Measurements from ENCODE around the gene RXRB.

Gene RXRB

DNA sequence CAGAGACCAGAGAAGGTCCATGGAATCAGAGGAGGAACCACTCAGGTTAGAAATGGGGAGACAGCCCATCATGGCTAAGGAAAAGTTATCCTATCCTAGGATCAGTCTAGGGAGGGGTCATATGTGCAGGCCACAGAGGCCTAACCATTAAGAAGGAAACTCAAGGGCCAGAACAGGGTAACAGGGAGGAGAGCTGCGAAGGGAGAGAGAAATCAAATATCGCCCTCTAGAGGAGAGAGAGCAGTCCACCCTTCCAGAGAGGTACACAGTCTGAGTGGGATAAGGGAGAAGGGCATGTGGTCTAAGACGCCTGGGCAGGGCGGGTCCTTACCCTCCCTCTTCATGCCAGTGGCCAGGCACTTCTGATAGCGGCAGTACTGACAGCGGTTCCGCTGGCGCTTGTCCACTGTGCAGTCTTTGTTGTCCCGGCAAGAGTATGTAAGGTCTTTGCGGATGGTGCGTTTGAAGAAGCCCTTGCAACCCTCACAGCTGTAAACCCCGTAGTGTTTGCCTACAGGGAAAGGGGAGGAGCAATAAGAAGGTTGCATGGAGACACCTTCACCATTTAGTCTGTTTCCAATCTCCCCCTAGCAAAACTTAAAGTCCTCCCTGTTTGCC, 2.9 kb downstream of the RXRB start:
- DNase-seq (ENCODE audit: low spot score) = peak; percentile 84

DNA sequence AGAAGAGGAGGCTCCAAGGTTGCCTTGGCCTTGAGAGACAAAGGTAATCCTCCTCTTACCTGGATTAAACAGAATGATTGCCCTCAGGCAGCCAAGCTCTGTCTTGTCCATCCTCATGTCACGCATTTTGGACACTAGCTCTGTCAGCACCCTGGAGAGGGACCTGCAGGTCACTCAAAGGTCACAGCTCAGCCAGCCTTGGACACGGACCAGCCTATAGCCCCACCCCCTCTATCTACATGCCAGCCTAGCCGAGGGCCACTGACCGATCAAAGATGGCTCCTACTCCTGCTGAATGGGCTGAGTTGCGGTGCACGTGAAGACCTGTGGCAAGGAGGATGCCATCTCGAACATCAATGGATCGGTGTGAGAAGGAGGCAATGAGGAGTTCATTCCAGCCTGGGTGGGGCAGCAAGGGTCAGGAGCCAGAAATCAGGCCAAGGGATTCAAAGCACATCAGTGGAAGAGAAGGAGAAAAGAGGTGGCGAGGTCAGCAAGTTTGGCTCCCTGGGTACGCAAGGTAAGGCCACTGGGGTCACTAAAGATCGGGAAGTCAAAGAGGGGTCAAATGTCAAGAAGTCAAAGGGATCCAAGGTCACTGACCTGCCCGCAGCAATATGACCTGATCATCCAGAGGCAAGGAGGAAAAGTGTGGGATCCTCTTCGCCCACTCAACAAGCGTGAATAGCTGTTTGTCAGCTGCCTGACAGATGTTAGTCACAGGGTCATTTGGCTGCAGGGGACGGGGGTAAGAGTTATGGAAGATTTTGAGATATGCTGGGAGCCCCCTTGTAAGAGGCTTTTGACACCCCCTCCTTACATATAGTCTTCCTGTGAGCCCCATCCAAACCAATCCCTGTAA, 4.9 kb downstream of the RXRB start:
- no peak for DNase-seq (ENCODE audit: low spot score)

DNA sequence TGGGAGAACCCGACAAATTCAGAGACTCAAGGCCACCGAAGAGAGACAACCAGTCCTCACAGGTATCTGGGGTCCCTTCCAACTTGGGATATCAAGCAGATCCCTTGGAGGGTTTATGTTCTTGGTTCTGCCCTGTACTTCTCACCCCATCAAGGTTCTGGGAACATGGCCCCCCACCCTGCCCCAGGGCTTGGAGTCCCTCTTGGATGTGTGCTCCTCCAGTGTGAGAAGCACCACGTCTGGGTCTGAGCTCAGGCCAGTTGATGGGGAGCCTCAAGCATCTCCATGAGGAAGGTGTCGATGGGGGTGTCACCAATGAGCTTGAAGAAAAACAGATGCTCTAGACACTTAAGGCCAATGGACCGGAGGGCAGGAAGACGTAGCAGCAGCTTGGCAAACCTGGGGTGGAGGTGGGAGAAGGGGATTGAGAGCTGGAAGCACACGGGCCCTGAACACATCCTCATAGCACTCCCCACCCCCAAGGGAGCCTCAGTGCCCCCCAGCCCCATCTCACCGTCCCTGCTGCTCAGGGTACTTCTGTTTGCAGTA, 6.0 kb downstream of the RXRB start:
- DNase-seq (ENCODE audit: low spot score) = no peak

DNA sequence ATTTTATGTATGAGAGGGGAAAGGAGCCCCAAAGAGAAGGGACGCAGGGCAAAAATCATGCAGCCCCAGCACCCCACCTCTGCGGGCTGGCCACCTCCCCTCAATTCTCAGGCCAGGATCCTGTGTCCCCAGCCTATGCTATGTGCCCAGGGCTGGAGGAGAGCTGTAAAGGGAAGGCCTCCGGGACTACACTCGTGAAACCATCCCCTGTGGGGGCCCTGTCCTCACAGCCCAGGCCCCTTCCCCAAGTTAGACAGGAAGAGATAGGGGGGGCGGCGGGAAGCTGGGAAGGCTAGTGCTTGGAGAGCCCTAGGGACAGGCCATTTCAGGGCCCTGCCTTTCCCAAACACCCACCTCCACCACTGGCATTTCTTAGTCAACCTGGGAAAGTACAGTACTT, 6.8 kb downstream of the RXRB start:
- DNase-seq (ENCODE audit: low spot score) = no peak

DNA sequence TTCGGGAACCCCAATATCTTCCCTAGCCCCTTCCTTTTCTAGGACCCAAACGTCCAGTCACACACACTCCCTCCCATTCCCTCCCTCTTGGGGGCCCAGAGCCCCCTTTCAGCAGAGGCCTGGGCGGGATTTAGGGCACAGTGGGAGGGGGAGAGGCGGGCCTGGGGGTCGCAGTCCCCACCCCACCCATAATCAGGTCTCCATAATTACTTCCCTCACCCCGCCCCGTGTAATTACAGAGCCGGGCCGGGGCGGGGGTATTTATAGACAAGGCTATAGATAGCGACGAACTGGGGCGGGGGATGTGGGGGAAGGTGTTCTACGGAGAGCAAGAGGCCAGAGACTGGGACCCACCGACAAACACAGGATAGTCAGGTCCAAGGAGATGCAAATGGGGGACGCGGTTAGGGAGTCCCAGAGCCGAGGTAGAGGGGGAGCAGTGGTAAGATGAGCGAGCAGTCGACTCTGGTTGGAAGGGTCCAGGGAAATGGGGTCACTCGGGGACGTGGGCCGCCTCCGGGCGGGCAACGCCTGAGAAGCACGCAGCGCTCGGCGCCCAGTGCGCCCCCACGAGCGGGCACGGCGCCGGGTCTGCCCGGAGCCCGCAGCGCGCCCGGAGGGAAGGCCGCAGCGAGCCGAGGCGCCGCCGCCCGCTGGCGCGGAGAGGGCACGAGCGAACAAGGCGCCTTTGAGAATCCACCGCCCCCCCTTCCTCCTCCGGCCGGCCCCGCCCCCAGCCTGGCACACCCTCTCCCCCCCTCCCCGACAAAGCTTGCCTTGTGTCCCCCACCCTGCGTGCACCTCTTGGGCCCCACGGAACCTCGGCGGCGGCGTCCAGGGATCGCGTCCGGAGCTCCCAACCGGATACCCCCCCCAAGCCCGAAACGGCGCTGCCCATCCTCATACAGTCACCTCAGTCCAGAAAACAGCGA, 7.5 kb downstream of the RXRB start:
- no peak for DNase-seq (ENCODE audit: low spot score)

DNA sequence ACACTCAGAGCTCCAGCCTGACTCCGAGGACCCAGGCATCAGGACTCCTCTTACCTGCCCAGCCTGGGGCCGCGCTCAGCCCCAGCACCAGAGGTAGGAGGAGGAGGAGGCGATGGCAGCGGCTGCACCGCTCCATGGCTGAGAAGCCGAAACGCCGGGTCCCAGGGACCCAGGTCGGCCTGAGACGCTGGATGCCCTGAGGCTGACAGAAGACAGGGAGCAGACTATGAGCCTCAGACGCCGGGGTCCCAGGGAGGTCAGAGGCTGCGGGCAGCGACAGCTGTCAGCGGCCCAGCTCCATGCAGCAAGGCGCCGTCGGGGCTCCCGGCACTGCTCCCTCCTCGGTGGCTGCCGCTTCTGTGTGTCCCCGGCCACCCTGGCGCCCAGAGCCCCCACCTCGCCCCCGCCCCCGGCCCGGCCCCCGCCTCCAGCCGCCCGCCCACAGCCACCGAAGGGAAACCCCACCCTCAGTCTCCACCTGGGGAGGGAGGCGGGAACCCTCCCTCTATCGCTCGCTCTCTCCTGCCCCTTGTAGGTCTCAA, 8.3 kb downstream of the RXRB start, which contains the start of gene COL11A2:
COL11A2 (minus strand) TSS at position 363 of the 542 bp plus-strand sequence; CDS start at position 136, 227 bp downstream.
- DNase-seq (ENCODE audit: low spot score) = no peak

DNA sequence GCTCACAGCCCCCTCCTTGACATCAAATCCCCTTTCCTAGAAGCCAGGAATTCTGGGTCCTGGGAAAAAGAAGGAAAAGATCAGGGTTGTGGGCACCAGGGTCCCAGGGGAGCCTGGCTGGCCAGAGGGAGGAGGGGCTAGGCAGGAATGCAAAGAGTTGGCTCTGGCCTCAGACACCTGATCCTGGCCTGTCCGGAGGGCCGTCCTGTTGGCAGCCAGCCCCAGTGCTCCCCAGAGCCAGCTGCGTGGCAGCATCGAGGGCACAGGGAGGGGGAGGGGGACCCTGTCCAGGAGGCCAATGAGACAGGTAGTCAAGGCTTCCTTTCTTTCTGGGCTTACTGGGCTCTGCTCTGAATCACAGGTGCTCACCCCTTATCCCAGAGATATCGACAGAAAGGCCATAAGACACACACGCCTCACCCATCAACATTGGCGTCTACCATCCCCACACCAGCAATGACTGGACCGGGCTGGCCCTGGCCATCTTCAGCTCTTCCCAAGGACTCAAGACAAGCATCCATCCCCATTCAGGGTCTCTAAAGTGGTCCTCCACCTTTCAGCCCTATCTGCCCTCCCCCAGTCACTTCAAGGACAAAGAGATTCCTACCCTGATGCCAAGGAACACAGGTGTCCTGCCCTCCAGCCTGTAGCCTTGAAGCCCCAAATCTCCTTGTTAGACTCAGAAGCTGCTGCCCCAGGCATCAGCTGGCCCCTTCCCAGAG, 8.9 kb downstream of the RXRB start:
- DNase-seq (ENCODE audit: low spot score) = no peak

DNA sequence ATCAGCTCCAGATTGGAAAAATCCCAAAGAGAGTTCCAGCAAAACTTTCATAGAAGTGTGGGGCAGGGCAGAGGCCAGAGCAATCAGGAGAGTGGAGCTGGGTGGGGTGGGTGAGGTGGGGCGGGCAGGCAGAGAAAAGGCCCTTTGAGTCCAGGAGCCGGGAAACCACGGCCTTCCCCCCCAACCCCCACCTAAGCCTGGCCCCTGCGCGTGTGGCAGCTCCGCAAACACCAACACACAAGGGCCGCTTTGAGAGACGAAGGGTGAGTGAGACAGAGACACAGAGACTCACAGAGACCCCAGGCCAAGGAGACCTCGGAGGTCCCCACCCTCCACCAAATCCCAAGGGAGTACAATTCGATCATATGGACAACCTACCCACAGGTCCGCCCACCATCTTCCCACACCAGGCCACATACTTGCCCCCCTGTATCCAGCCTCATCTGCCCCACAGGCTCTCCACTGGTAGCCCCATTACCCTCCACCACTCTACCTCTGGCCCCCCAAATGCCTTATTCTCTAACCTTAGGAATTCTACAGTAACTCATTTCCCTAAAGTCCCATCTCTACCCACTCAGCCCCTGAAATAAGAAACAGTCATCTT, 9.9 kb downstream of the RXRB start:
- no peak for DNase-seq (ENCODE audit: low spot score)

DNA sequence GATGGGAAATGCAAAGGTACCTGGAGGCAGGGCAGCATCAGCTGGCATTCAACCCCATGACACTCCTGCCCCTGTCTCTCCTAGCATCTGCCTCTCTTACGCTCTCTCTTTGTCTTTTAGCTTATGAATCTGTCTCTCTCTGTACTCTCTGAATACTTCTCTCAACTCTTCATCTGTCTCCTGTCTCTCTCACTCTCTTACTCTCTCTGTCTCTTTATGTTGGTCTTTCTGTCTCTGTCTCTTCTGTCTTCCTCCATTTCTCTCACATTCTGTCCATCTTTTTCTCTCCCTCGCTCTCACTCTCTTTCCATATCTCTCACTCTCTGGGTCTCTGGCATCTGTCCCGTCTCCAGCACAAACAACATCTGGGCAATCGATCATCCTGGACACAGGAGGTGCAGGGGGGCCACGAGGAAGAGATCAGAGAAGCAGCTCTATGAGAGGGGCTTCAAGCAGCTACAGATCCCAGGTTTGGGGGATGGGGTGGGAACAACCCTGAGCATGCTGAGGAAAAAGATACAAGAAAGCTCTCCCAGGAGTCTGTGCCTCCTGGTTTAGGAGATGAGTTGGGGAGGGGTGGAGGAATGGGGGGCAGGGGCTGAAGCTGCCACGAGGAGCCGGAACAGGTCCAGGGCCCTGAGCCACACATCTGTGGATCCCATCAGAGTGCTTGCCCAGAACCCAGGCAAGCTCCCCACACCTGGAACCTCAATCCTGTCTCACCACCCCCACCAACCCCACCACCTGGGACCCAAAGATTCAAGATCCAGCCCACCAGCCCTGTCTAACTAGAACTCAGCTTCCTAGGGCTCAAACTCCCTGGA, 10.6 kb downstream of the RXRB start:
- no peak for DNase-seq (ENCODE audit: low spot score)

DNA sequence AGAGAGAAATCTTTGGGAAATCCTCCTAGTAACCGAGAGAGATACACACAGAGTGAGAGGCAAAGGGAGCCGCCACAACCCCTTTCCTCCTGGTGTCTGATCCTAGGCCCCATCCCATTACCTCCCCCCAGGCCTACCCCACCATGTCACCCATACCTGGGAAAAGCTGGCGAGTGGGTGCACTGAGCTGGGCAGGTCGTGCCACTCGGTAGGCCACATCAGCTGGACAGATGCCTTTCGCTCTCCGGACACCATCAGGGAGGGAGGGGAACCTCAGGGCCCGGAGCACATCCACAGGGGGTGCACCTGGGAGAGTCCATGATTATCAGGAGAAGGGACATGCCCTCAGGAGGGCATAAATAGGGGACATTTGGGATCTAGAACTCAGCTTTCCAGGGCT, 11.3 kb downstream of the RXRB start:
- DNase-seq (ENCODE audit: low spot score) = no peak

DNA sequence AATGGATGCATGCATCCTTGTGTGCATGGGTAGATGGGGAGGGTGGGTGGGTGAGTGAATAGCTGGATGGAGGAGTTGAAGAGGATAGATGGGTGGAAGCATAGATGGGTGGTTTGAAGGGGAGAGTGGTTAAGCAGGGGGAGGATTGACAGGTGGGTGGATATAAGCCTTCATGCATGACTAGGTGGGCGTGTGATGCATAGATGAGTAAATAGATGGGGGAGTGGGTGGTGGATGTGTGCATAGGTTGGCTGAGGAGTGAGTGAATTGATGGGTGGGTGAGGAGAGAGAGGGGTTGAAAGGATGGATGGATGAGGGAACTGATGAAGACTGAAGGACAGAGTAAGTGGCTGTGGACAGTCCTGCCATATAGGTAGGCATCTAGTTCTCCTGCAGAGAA, 12.7 kb downstream of the RXRB start:
- no peak for DNase-seq (ENCODE audit: low spot score)

DNA sequence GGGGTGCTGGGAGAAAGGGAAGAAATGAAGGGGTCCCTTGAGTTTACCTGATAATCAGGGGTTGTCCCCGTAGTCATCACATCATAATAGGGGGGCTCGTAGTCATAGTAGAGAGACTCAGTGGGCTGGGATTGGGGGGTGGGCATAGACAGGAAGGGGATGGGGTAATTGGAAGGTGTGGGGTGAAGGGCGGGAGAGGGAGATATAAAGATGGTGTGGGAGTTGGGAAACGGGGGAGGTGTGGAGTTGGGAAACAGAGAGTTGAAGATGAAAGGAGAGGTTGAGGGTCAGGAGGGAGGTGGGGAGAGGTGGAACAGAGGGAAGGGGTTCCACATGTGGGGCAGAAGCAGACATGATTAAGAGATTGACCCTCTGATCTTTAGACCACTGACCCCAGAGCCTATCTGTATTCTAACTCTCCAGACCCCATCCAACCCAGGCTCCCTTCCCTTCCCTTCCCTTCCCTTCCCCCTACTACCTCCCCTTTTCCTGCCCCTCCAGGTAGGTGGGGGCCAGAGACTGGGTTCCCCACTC, 14.7 kb downstream of the RXRB start:
- DNase-seq (ENCODE audit: low spot score) = no peak

DNA sequence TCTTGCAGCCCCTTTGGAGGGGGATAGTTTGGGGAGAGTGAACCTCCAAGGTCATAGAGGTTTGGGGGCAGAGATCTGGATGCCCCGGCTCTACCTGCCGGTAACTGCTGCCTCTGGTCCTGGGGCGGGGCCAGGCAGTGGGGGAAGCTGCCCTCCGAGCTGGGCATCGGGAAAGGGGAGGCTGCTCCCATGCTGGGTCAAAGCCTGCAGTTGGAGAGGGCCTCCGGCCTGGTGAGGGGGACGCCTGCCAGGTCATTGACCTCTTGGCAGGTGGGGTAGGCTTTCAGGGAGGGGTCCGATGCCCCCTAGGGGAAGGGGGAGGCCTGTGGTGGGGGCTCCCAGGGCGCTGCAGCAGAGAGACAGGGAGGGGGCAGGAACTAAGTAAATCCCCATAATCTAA, 15.3 kb downstream of the RXRB start:
- no peak for DNase-seq (ENCODE audit: low spot score)

DNA sequence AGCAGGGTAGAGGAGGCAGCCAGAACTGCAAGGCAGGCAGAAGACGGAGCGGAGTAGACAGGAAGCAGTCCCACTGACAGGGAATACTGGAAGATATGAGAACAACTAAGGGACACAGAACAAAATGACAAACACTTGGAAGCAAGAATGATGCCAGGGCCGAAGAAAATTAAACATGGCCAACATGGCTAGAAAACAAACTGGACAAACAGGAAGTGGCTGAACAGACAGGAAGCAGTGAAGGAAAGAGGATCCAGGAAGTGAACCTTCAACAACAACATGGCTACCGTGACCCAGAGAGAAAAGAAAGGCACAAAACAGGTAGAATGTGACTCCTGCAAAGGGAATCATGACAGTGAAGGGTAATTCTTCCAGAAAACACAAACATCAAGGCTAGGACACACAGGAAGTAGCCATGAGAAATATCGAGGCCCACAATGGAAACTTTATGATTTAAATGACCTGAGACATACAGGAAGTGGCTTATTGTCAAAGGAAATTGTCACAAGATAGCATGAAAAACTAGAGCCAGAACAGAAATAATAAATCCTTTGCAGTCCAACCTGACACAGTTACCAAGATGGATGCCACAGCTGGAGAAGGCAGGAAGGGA, 17.3 kb downstream of the RXRB start:
- DNase-seq (ENCODE audit: low spot score) = no peak

DNA sequence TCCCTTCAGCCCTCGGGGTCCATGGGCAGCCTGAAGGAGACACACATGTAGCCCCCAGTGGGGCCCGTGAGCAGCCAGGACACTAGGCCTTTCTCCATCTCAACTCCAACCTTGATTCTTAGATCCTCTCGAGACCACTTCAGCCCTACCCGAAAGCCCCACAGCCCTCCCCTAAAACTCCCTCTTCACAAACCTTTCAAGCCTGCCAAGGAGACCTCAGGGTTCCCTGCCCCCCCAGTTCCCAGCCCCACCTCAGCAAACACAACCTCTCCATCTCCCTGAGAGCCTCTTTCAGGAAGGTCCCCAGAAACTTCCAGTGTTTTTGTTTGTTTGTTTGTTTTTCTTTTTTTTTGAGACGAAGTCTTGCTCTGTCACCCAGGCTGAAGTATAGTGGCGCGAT, 19.3 kb downstream of the RXRB start:
- DNase-seq (ENCODE audit: low spot score) = no peak

DNA sequence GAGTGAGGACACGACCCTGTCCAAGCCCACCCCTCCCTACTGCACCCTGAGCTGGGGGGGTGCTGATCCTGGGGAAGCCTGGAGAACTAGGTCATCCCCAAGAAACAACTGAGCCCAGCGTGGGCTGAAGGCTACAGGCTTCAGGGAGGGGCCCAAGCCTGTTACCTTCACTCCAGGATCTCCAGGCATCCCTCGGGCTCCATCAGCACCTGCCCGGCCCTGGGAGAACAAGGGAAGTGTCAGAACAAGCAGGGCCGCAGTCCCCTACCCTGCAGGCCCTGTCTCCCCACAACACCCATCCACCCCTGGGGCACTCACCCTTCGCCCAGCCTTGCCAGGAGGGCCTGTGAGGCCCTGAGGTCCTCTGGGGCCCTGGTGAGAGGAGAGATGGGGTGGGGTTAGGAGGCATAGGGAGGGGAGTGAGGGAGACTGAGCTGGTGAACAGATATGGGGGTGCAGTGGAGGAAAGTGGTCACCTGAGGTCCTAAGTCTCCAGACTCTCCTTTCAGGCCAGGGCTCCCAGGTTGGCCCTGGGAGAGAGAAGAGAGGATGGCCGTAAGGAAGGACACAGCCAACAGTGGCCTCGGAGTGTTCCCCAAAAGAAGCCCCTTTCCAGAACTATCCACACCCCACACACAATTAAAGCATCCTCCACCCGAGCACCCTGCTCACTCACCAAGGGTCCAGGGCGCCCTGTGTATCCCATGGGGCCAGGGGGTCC, 21.6 kb downstream of the RXRB start:
- no peak for DNase-seq (ENCODE audit: low spot score)

DNA sequence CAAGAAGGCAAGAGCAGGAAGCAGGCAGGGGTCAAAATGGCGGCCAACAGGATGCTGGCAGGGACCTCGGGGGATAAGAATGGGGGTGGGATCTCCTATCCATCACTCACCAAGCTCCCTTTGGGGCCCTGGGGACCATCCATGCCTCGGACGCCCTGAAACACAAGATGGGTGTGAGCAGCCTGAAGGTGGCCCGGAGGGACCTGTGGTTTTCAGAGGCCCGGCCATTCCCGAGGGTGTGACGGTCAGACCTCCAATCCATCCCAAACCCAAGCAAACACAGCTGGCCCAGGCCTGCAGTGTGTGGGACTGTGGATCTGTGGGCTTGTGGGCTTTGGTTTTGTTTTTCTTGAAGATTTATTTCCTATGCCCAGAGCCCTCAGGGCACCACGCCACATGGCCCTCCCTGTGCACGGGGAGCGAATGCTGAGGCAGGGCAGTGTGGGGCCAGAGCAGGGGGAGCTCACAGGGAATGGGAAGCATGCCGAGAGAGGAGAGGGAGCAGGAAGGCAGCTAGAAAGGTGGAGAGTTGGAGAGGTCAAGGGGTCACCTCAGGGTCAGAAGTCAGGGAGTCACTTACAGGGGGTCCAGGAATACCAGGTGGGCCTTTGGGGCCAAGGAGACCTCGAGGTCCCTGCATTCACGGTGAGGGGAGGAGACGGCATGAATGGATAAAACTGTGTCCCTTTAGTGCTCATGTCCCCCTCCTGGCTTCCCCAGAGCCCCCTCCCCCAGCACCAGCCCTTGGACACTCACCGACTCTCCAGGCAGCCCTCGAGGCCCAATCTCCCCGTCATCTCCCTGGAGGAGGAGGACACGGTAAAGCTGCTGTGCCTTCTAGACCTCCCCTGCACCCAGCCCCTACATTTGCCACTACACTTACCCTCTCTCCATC, 22.7 kb downstream of the RXRB start:
- no peak for DNase-seq (ENCODE audit: low spot score)

DNA sequence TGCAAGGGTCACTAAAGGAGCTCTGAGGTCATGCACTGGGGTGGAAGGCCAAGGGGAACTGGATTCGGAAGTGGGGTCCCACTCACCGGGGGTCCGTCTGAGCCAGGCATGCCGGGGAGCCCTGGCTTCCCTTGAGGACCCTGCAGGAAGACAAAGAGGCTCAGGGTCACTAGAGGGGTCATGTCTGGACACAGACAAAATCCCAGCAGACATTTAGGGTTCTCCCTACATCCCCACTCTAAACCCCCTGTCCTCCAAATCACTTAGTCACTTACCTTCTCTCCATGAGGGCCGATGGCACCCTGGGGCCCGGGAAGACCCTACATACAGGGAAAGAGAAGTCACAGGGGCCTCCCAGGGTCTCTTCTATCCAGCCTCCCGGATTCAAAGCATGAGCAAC, 23.6 kb downstream of the RXRB start:
- DNase-seq (ENCODE audit: low spot score) = no peak

Data from hematopoietic multipotent progenitor cell treated with erythropoietin and hydrocortisone succinate and interleukin-3 and kit ligand, for 15 days (in vitro differentiated cells).